GM10248 (cell line): ENCODE measurements around the gene TANGO2.

Experiments used
- CTCF ChIA-PET: fragments of 300-600 bp; sonication (Branson Sonifier 250); formaldehyde crosslinking; extraction: SDS; loops from one replicate; lab custom pipeline; 2021; ENCODE audit warnings: antibody characterized with exemption; lab: Yijun Ruan, JAX
- POLR2A ChIA-PET: fragments of 350-650 bp; sonication (Branson Sonifier 250); formaldehyde crosslinking; extraction: SDS; loops from one replicate; lab custom pipeline; 2020; ENCODE audit warnings: antibody characterized with exemption; lab: Yijun Ruan, JAX
- DNase-seq: peaks from one replicate; pipeline ENCODE4 v3.0.0; 2012; ENCODE audit errors: extremely low spot score
- CTCF ChIP-seq: IDR thresholded peaks from 2 replicates; pipeline ENCODE4 v1.5.1; 2012; ENCODE audit warnings: mild to moderate bottlenecking, low read depth; ENCODE audit errors: extremely low read depth, missing control alignments, control extremely low read depth

The TANGO2 gene

DNA sequence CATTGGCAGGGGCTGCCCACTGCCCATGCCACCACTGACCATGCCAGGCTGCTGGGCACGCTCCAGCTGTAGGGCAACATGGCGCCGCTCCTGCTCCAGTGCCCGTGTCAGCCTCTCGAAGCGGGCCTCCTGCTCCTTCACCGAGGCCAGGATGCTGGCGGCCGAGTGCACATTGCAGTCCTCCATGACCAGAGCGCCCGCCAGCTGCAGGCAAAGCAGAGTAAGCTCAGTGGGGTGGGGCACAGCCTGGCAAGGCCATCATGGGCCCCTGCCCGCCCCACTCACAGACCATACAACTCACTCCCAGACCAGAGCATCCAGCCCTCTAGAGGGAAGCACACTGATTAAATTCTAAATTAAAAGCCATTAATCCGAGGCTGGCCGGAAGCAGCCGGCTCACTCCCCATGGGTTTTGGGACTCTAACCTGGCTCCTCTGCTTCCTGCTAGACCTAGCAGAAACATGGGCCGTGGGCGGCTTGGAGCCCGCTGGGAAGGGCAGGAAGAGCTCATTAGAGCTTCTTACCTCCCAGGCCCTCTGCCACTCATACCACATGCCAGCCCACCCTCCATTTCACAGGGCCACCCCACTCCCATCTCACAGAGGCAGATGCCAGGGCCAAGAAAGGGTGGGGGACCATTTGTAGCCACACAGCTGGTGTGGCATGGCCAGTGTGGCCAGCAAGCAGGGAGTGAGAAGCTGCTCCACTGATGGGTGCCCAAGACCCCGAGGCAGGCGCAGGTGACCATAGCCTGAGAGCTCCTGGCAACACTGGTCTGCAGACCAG, 30.1 kb upstream of the TANGO2 start:
- no peak for DNase-seq
- POLR2A ChIA-PET = no interaction called here
- no peak for TF ChIP-seq CTCF
- CTCF ChIA-PET = interaction anchor here (0.6 to 2.8 kb wide), 6 partner anchors 21 to 260 kb away, joined by 3 to 7 read pairs (median 4); no protein-coding TSS in a partner anchor

DNA sequence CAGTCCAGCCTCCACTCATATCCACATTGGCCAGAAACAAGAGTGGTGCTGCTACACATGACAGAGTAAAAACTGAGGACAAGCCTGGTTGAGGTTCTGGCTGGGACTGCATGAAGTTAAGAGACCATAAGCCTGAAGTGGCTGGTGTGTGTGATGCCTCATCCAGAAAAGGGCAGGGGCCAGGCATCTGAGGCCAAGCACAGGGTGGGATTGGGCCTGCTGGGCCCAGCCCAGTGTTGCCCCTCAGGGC, 29.6 kb upstream of the TANGO2 start:
- ChIA-PET POLR2A (no interaction called here), CTCF (interaction anchor here (1.0 to 2.8 kb wide), 3 partner anchors 21 to 261 kb away, joined by 3 to 7 read pairs (median 7); no protein-coding TSS in a partner anchor)
- no peak for TF ChIP-seq CTCF
- no peak for DNase-seq

DNA sequence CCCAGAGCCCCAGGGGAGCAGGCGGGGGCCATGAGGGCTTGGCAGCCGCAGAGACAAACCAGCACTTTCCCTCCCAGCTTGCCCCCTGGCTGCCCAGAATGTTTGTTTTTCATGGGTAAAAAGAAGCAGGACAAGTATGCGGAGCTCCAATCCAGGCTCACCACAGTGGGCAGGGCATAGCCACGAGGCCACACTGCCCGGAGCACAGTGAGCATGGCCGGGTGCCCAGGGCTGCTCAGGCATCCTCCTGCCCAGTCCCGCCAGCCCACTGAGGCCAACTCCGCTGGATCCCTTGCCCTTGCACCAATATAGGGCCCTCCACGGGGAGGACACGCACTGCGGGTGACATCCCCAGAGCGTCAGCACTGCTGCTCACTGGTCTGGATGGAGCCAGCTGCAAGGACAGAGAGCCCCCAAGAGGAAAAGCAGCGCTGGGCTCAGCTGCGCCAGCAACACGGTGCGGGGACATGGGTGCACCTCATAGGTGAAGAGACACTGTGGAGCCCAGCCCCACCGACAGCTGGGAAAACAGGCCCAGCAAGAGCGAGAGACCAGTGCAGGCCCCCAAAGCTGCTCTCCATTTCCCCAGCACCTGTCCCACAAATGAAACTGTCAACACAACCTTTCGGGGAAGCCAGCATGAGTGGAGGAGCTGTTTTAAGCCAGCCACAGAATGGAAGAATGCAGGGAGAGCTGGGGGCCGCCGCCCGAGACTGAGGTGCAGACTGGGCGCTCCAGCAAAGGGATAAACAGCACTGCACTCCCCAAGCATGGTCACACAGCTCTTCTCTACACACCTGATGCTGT, 29.1 kb upstream of the TANGO2 start:
- POLR2A ChIA-PET = no interaction called here
- no peak for TF ChIP-seq CTCF

DNA sequence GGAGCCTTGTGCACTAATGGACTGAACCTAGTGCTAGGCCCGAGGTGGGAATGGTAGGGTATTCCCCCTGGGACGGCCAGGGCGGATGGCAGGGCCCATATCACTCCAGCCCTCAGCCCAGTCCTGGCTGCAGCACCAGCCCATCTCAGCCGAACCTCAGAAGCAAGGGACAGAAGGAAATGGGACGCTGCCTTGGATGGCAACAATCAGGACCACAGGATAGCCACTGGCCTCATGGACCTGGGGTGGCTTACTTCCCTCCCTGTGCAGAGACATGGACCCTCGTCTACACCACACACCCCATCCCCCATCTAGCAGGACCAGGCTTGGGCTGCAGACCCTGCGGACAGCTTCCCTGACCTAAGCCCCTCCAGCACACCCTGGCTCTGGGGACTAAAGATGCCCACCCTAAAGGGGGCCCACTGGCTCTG, 28.4 kb upstream of the TANGO2 start:
- DNase-seq = no peak
- no peak for TF ChIP-seq CTCF
- ChIA-PET POLR2A (no interaction called here), CTCF (interaction anchor here (2.8 kb wide), 1 partner anchor 262 kb away, joined by 7 read pairs; no protein-coding TSS in a partner anchor)

More for the DNA sequence above, 29.1 kb upstream of the TANGO2 start:
- no peak for DNase-seq
- CTCF ChIA-PET = interaction anchor here (1.0 to 2.8 kb wide), 3 partner anchors 21 to 261 kb away, joined by 3 to 7 read pairs (median 7); no protein-coding TSS in a partner anchor

DNA sequence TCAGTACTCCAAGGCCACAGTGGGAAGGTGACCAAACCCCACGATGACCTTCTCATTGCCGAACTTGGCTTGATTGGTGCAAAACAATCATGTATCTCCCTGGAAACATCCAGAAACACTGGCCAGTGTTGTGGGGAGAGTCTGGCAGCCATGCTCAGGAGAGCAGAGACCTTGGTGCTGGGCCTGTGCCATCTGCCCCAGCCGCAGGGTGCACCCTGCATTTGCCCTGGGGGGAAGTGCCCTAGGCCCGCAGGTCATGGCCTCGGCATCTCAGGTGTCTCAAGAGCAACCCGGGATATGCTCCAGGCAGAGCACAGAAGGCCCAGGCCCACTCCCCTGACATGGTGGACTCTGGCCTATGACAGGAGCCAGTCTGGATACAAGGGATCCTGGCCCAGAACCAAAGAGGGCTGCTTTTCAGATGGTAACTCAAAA, 28.0 kb upstream of the TANGO2 start:
- no peak for TF ChIP-seq CTCF
- ChIA-PET POLR2A (no interaction called here), CTCF (interaction anchor here (2.8 kb wide), 1 partner anchor 262 kb away, joined by 7 read pairs; no protein-coding TSS in a partner anchor)
- no peak for DNase-seq

- TF ChIP-seq CTCF = no peak
- no peak for DNase-seq
- POLR2A ChIA-PET = no interaction called here
- CTCF ChIA-PET = no interaction called here
These were observed 27.0 kb upstream of the TANGO2 start for GRCh38 chr22:19993926-19994325.
